HCT116 (cell line): ENCODE results near the gene CSHL1. TPM values are rescaled to one million over a fixed set of nuclear protein-coding genes. Genes with fewer than 3 reads are reported as not detected.
"Not testable (repeated sequence)": the region's sequence is repeated elsewhere in the genome, so short reads cannot be mapped to it uniquely, and the experiment has no call there.

ENCODE experiments used
- ATAC-seq: fragments of 200-7000 bp; cut with Tn5 transposase; 2 replicates; pipeline ENCODE4 v1.9.1; 2020; ENCODE audit warnings: mild to moderate bottlenecking, moderate library complexity
- BruUV-seq: library from RNA; stranded (reverse); fragments of 400-500 nt; replicated peaks from 2 replicates; lab custom pipeline; 2021; lab: Mats Ljungman, UMichigan
- CTCF ChIA-PET: fragments of 300-600 bp; sonication (Branson Sonifier 250); formaldehyde crosslinking; loops from one replicate; lab custom pipeline; 2021; ENCODE audit warnings: antibody characterized with exemption; lab: Charles Lee
- POLR2A ChIA-PET: fragments of 300-600, 350-600 bp; sonication (Branson Sonifier 250); formaldehyde crosslinking; loops from one replicate; lab custom pipeline; 2021; ENCODE audit warnings: antibody characterized with exemption; lab: Charles Lee
- RAD21 ChIA-PET, 2 experiments: fragments of 300-600 bp; sonication (Branson Sonifier 250); formaldehyde crosslinking; loops; one replicate each; lab custom pipeline; 2023; ENCODE audit warnings: low total read pairs in 2 of 2; ENCODE audit not compliant: uncharacterized antibody in 2 of 2, unreplicated experiment in 2 of 2, low non-redundant PET in 1 of 2; lab: Charles Lee
- DNase-seq: peaks from one replicate; pipeline ENCODE4 v3.0.0-alpha.2; 2010; ENCODE audit warnings: low read depth, low spot score
- H2AFZ ChIP-seq: fragments of 200-600 bp; shearing (Covaris generic), sonication (generic); 2 replicates; pipeline ENCODE4 v1.6.1; 2017; ENCODE audit warnings: low read depth, mixed run types, mixed read lengths, antibody characterized with exemption, low read length; ENCODE audit not compliant: poor library complexity, severe bottlenecking
- H3K27ac ChIP-seq: 2 replicates; pipeline ENCODE4 v1.5.1; 2012; ENCODE audit warnings: low read depth, low read length
- H3K27me3 ChIP-seq: fragments of 200-600 bp; sonication (generic); 2 replicates; pipeline ENCODE4 v1.6.1; 2016; ENCODE audit warnings: mixed run types, low read length, mixed read lengths; ENCODE audit not compliant: insufficient read depth
- H3K36me3 ChIP-seq, 2 experiments: fragments of 200-500 bp in 1 of 2; fragments of 200-600 bp in 1 of 2; sonication (Bioruptor generic) in 1 of 2; sonication (generic) in 1 of 2; 2 replicates each; pipeline versions ENCODE4 v1.5.1 to v1.6.1; 2014 to 2016; ENCODE audit warnings: low read length in 2 of 2, inconsistent platforms in 1 of 2, mixed read lengths in 1 of 2, mixed run types in 1 of 2; ENCODE audit not compliant: insufficient read depth in 2 of 2, control insufficient read depth in 1 of 2
- H3K4me1 ChIP-seq, 2 experiments: fragments of 200-600 bp in 1 of 2; sonication (generic) in 1 of 2; 2 replicates each; pipeline versions ENCODE4 v1.5.1 to v1.6.1; 2012 to 2017; ENCODE audit warnings: low read length in 2 of 2, inconsistent platforms in 1 of 2, mild to moderate bottlenecking in 1 of 2, mixed read lengths in 1 of 2, mixed run types in 1 of 2, moderate library complexity in 1 of 2; ENCODE audit not compliant: insufficient read depth in 2 of 2, control insufficient read depth in 1 of 2
- H3K4me2 ChIP-seq: fragments of 200-600 bp; sonication (generic); 2 replicates; pipeline ENCODE4 v1.6.1; 2017; ENCODE audit warnings: mixed run types, low read length, mixed read lengths
- H3K4me3 ChIP-seq, 2 experiments: fragments of 200-600 bp in 1 of 2; sonication (generic) in 1 of 2; replicated peaks in 1 of 2; 2 replicates each; pipeline ENCODE4 v1.5.1; 2011 to 2016; ENCODE audit warnings: low read length in 2 of 2, control low read depth in 1 of 2, low read depth in 1 of 2, mild to moderate bottlenecking in 1 of 2, mixed read lengths in 1 of 2, mixed run types in 1 of 2
- H3K79me2 ChIP-seq: fragments of 200-600 bp; sonication (generic); 2 replicates; pipeline ENCODE4 v1.6.1; 2017; ENCODE audit warnings: mild to moderate bottlenecking, mixed run types, low read length, moderate library complexity, mixed read lengths; ENCODE audit not compliant: insufficient read depth
- H3K9ac ChIP-seq: fragments of 200-600 bp; sonication (generic); 2 replicates; pipeline ENCODE4 v1.6.1; 2016; ENCODE audit warnings: low read length, mixed read lengths
- H3K9me2 ChIP-seq: fragments of 200-600 bp; sonication (generic), shearing (Covaris generic); 2 replicates; pipeline ENCODE4 v1.6.1; 2017; ENCODE audit warnings: mixed run types, mild to moderate bottlenecking, moderate library complexity; ENCODE audit not compliant: insufficient read depth
- H3K9me3 ChIP-seq, 2 experiments: fragments of 200-500 bp in 1 of 2; fragments of 200-600 bp in 1 of 2; sonication (Bioruptor generic) in 1 of 2; sonication (generic) in 1 of 2; 2 replicates each; pipeline ENCODE4 v1.6.1; 2014 to 2017; ENCODE audit warnings: low read length in 2 of 2, mixed read lengths in 2 of 2, inconsistent platforms in 1 of 2, low read depth in 1 of 2, mild to moderate bottlenecking in 1 of 2, mixed run types in 1 of 2, moderate library complexity in 1 of 2; ENCODE audit not compliant: control insufficient read depth in 1 of 2, insufficient read depth in 1 of 2
- H4K20me1 ChIP-seq: fragments of 200-600 bp; sonication (generic), shearing (Covaris generic); 2 replicates; pipeline ENCODE4 v1.6.1; 2017; ENCODE audit warnings: mixed run types, mild to moderate bottlenecking, moderate library complexity; ENCODE audit not compliant: insufficient read depth
- intact Hi-C: fragments of 100-400 bp; cut with micrococcal nuclease; formaldehyde crosslinking; loops from 2 replicates; pipeline ENCODE4 v1.10.0; 2022
- total RNA-seq: library from RNA; stranded (reverse); gene quantifications from one replicate; pipeline ENCODE4 v1.2.1, GENCODE V29; 2021; ENCODE audit not compliant: unreplicated experiment

CSHL1 gene
- total RNA-seq, 1 experiment from 2014 or later, result not detected

DNA sequence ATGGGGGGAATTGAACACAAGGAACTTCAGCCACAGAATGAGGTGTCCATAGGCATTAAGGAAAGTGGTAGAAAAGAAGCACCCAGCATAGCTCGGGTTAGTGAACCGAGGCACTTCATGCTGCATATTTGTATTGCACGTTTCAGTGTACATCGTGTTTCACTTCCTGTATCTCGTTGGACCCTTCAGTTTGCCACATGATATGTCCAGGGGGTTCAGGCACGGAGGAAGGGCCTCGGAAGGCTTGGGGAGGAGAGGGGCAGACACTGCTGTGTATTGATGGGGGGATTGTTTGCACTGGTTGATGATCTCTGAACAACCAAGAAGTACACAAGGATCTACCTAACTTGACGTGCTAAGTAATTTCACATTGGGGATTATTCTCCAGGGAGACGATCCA lies 11.3 kb upstream of the CSHL1 start:
- H3K4me1 ChIP-seq, RAD21 ChIA-PET, H3K4me3 ChIP-seq, H4K20me1 ChIP-seq, intact Hi-C loops, H2AFZ ChIP-seq, H3K27me3 ChIP-seq, H3K79me2 ChIP-seq, H3K36me3 ChIP-seq, ATAC-seq, H3K4me2 ChIP-seq, H3K27ac ChIP-seq, H3K9me2 ChIP-seq, DNase-seq, H3K9me3 ChIP-seq, BruUV-seq, H3K9ac ChIP-seq: not testable (repeated sequence)
- ChIA-PET CTCF (interaction anchor here (1.6 to 1.7 kb wide), 2 partner anchors 24 to 211 kb away, joined by 4 to 6 read pairs; no protein-coding TSS in a partner anchor), POLR2A (interaction anchor here (1.0 kb wide), 1 partner anchor 28 kb away, joined by 6 read pairs; no protein-coding TSS in a partner anchor)

DNA sequence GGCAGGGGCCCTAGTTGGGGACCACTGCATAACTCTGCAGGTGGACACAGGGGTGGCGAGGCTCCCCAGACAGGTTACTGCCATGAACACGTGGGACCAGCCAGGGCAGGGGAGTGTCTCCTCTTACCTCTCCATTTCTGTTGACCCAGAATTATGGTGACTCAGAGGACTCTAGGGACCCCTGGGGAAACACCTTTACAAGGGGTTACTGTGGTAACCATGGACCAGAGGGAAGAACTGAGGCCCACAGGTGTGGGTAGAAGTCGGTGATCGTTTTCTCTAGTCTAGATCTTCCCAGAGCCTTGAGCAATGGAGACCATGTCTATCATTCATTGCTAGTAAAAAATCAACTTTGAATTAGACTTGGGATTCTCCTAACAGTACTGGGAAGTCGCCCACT lies 9.7 kb upstream of the CSHL1 start:
- CTCF ChIA-PET, result interaction anchor here (1.6 to 3.9 kb wide), 5 partner anchors 9 to 212 kb away, joined by 4 to 90 read pairs (median 69); no protein-coding TSS in a partner anchor
- H2AFZ ChIP-seq, intact Hi-C loops, POLR2A ChIA-PET, H3K9me3 ChIP-seq, H3K9me2 ChIP-seq, BruUV-seq, ATAC-seq, H3K4me2 ChIP-seq, H3K79me2 ChIP-seq, H3K36me3 ChIP-seq, H4K20me1 ChIP-seq, H3K9ac ChIP-seq, H3K4me1 ChIP-seq, H3K4me3 ChIP-seq, H3K27ac ChIP-seq, H3K27me3 ChIP-seq, DNase-seq: not testable (repeated sequence)
- RAD21 ChIA-PET, result interaction anchor here in 1 of 2 experiments (1.9 kb wide), 1 partner anchor 25 kb away, joined by 9 read pairs; no protein-coding TSS in a partner anchor

DNA sequence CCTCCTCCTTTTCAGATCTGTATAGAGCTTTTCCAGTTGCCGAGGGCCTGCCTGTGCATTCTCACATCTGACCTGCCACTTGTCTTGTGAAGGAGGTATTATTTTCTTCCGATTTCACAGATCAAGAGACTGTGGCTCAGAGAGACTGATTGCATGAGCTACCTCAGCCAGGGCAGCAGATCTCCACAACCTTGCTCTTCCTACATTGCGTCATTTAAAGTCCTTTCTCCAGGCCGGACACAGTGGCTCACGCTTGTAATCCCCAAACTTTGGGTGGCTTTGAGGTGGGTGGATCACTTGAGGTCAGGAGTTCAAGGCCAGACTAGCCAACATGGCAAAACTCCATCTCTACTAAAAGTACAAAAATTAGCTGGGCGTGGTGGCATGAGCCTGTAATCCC lies 9.0 kb upstream of the CSHL1 start:
- H3K27me3 ChIP-seq, H2AFZ ChIP-seq, H3K9me2 ChIP-seq, H3K27ac ChIP-seq, H3K36me3 ChIP-seq, H4K20me1 ChIP-seq, H3K4me3 ChIP-seq, intact Hi-C loops, ATAC-seq, DNase-seq, H3K9ac ChIP-seq, H3K4me2 ChIP-seq, H3K79me2 ChIP-seq, H3K4me1 ChIP-seq, H3K9me3 ChIP-seq, BruUV-seq: not testable (repeated sequence)
- POLR2A ChIA-PET, result interaction anchor here (0.7 to 2.3 kb wide), 4 partner anchors 12 to 225 kb away, joined by 3 to 13 read pairs (median 3); partner anchors contain the start of gene CD79B
- CTCF ChIA-PET, result interaction anchor here (0.7 to 3.9 kb wide), 22 partner anchors 8 to 499 kb away, joined by 3 to 90 read pairs (median 4); partner anchors contain the start of genes CD79B, CSHL1 and ICAM2
- RAD21 ChIA-PET, result interaction anchor here (0.7 to 2.4 kb wide), 13 partner anchors 26 to 1053 kb away, joined by 3 to 20 read pairs (median 7); no protein-coding TSS in a partner anchor
